ENCODE measurements around the gene MTMR10. TPM values are rescaled to one million over a fixed set of nuclear protein-coding genes. Genes with fewer than 3 reads are reported as not detected.

MTMR10 gene
- total RNA-seq, 1 experiment from 2014 or later = 5.0 TPM

DNA sequence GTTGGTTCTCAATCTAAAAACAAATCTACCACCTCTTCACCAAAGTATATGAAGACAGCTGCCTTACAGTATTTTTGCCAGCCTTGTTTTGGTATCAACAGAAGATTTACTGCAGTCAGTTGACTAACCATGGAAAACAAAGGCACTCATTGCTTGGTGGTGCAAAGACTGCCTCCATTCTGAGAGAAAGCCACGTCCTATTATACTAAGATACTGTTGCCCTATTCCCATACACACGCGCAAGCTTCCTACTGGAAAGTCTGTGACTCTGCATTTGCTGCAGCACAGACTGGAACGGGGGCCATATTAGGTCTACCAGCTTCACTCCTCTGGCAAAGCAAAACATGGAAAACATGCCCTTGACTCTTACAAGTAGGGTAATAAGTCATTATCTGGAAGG is 18.0 kb downstream of the MTMR10 start:
- H3K27me3 Mint-ChIP-seq (ENCODE audit: unreplicated experiment) = no peaks in the 10 kb centered on the region
- no peak for DNase-seq
- BruUV-seq (replicated peaks) = no TSS peak
- H3K4me1 Mint-ChIP-seq (ENCODE audit: low read depth, unreplicated experiment) = no peaks in the 10 kb centered on the region
- H3K27ac Mint-ChIP-seq (ENCODE audit: unreplicated experiment) = no peak overlapping the region
- TF ChIP-seq, protein P1, sequence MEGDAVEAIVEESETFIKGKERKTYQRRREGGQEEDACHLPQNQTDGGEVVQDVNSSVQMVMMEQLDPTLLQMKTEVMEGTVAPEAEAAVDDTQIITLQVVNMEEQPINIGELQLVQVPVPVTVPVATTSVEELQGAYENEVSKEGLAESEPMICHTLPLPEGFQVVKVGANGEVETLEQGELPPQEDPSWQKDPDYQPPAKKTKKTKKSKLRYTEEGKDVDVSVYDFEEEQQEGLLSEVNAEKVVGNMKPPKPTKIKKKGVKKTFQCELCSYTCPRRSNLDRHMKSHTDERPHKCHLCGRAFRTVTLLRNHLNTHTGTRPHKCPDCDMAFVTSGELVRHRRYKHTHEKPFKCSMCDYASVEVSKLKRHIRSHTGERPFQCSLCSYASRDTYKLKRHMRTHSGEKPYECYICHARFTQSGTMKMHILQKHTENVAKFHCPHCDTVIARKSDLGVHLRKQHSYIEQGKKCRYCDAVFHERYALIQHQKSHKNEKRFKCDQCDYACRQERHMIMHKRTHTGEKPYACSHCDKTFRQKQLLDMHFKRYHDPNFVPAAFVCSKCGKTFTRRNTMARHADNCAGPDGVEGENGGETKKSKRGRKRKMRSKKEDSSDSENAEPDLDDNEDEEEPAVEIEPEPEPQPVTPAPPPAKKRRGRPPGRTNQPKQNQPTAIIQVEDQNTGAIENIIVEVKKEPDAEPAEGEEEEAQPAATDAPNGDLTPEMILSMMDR (IDR thresholded peaks at IDR 0.05; ENCODE audit: unreplicated experiment) = no peak
- no peaks in the 10 kb centered on the region for H3K9me3 Mint-ChIP-seq (ENCODE audit: low read depth, unreplicated experiment)
- intact Hi-C loops (cut with micrococcal nuclease; ENCODE audit: unreplicated experiment) = no loop called here
- CTCF ChIA-PET = no interaction called here
- H3K36me3 Mint-ChIP-seq (ENCODE audit: insufficient read depth, unreplicated experiment) = no peaks in the 10 kb centered on the region
- no peak overlapping the region for H3K4me3 Mint-ChIP-seq (ENCODE audit: low read depth, unreplicated experiment)

DNA sequence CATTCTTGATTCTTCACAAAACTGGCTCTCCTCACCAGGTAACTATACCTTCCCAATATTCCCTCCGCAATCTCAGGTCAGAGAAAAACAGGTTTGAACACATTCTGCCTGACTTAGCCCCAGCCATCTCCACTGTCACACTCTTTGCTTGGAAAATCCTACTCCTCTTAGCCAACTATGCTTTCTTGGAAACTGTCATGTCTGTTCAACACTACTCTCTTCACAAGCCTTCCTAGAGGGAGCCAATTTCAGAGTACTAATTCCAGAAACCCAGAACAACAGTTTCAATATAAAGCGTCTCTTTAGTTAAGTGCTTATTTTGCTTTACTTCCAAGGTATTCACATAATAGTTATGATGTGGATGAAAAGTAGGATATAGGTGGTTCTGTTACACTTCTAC is 21.7 kb downstream of the MTMR10 start:
- DNase-seq = no peak
- Mint-ChIP-seq H3K4me3 (ENCODE audit: low read depth, unreplicated experiment) (no peak overlapping the region), H3K9me3 (ENCODE audit: low read depth, unreplicated experiment) (no peaks in the 10 kb centered on the region), H3K27me3 (ENCODE audit: unreplicated experiment) (no peaks in the 10 kb centered on the region), H3K27ac (ENCODE audit: unreplicated experiment) (no peak overlapping the region), H3K4me1 (ENCODE audit: low read depth, unreplicated experiment) (no peaks in the 10 kb centered on the region), H3K36me3 (ENCODE audit: insufficient read depth, unreplicated experiment) (no peaks in the 10 kb centered on the region)
- intact Hi-C loops (cut with micrococcal nuclease; ENCODE audit: unreplicated experiment) = no loop called here
- TF ChIP-seq, protein P1 (IDR thresholded peaks at IDR 0.05; ENCODE audit: unreplicated experiment) = no peak
- CTCF ChIA-PET = no interaction called here
- no TSS peak for BruUV-seq (replicated peaks)

DNA sequence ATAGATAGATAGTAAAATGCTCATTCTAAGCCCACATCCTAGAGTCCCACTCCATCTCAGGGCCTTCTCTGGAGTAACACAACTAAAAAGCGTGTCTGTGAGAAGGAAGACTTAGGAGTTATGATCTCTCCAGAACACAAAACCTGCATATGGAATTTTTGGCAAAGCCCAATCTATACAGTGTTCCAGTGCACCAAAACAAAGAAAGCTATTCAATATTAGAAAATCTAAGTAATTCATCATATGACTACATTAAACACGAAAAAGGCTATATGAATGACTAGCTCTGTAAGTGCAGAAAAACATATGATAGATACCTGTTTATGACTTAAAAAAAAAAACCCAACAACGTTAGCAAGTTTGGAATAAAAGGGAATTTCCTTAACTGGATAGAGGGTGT is 27.7 kb downstream of the MTMR10 start:
- intact Hi-C loops (cut with micrococcal nuclease; ENCODE audit: unreplicated experiment) = no loop called here
- DNase-seq = no peak
- CTCF ChIA-PET = no interaction called here
- Mint-ChIP-seq H3K27me3 (ENCODE audit: unreplicated experiment) (no peaks in the 10 kb centered on the region), H3K4me1 (ENCODE audit: low read depth, unreplicated experiment) (no peaks in the 10 kb centered on the region), H3K36me3 (ENCODE audit: insufficient read depth, unreplicated experiment) (no peaks in the 10 kb centered on the region), H3K4me3 (ENCODE audit: low read depth, unreplicated experiment) (no peak overlapping the region), H3K9me3 (ENCODE audit: low read depth, unreplicated experiment) (no peaks in the 10 kb centered on the region), H3K27ac (ENCODE audit: unreplicated experiment) (no peak overlapping the region)
- TF ChIP-seq, protein P1 (IDR thresholded peaks at IDR 0.05; ENCODE audit: unreplicated experiment) = no peak
- BruUV-seq (replicated peaks) = no TSS peak

DNA sequence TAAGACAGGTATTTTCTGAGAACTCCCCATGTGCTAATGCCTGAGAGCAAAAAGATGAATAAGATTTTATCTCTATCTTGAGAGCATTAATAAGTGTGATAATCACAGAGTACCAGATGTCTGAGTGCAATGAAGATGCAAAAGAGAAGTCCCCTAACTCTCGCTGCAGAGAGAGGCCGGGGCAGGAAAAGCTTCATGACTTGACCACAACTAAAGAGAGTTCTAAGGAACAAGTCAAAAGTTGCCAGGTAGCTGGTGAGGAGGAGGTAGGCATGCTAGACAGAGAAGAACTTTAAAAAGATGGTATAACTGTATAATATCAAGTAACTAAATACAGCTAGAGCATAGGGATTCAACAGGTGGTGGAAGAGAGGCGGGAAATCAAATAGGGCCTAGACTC is 28.8 kb downstream of the MTMR10 start:
- DNase-seq = no peak
- H3K9me3 Mint-ChIP-seq (ENCODE audit: low read depth, unreplicated experiment) = no peaks in the 10 kb centered on the region
- no peak overlapping the region for H3K27ac Mint-ChIP-seq (ENCODE audit: unreplicated experiment)
- TF ChIP-seq, protein P1 (IDR thresholded peaks at IDR 0.05; ENCODE audit: unreplicated experiment) = no peak
- no TSS peak for BruUV-seq (replicated peaks)
- no peaks in the 10 kb centered on the region for H3K4me1 Mint-ChIP-seq (ENCODE audit: low read depth, unreplicated experiment)
- H3K36me3 Mint-ChIP-seq (ENCODE audit: insufficient read depth, unreplicated experiment) = no peaks in the 10 kb centered on the region
- no peak overlapping the region for H3K4me3 Mint-ChIP-seq (ENCODE audit: low read depth, unreplicated experiment)
- no peaks in the 10 kb centered on the region for H3K27me3 Mint-ChIP-seq (ENCODE audit: unreplicated experiment)
- intact Hi-C loops (cut with micrococcal nuclease; ENCODE audit: unreplicated experiment) = no loop called here
- CTCF ChIA-PET = no interaction called here

DNA sequence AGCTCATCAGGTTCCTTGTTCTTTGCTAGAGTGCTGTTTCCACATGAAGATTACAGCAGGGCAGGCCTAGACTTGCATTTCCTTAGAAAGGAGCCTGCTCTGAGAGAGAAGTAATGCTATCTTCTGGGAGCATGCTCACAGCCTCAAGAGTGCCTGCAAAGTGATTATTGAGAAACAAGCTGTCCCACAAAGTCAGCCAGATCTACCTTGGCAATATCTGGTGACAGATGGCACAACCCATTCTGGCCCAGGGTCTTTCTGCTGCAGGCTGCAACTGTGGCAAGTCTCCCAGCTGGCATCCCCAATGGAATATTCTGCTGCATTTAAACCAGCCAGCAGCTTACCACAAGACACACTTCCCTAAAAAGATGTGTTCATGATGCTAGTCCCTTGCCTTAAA is 29.3 kb downstream of the MTMR10 start:
- BruUV-seq (replicated peaks) = no TSS peak
- H3K36me3 Mint-ChIP-seq (ENCODE audit: insufficient read depth, unreplicated experiment) = no peaks in the 10 kb centered on the region
- H3K4me1 Mint-ChIP-seq (ENCODE audit: low read depth, unreplicated experiment) = no peaks in the 10 kb centered on the region
- H3K27ac Mint-ChIP-seq (ENCODE audit: unreplicated experiment) = no peak overlapping the region
- TF ChIP-seq, protein P1 (IDR thresholded peaks at IDR 0.05; ENCODE audit: unreplicated experiment) = no peak
- H3K9me3 Mint-ChIP-seq (ENCODE audit: low read depth, unreplicated experiment) = no peaks in the 10 kb centered on the region
- no peaks in the 10 kb centered on the region for H3K27me3 Mint-ChIP-seq (ENCODE audit: unreplicated experiment)
- DNase-seq = no peak
- intact Hi-C loops (cut with micrococcal nuclease; ENCODE audit: unreplicated experiment) = no loop called here
- no peak overlapping the region for H3K4me3 Mint-ChIP-seq (ENCODE audit: low read depth, unreplicated experiment)
- CTCF ChIA-PET = no interaction called here

Data from Calu3 (cell line).